GM21515 (cell line): ENCODE measurements around the gene TBC1D24.

Experiments used
- ATAC-seq: cut with Tn5 transposase; IDR thresholded peaks from one replicate; pipeline ENCODE4 v1.9.1; 2021; ENCODE audit not compliant: unreplicated experiment

TBC1D24 gene

DNA sequence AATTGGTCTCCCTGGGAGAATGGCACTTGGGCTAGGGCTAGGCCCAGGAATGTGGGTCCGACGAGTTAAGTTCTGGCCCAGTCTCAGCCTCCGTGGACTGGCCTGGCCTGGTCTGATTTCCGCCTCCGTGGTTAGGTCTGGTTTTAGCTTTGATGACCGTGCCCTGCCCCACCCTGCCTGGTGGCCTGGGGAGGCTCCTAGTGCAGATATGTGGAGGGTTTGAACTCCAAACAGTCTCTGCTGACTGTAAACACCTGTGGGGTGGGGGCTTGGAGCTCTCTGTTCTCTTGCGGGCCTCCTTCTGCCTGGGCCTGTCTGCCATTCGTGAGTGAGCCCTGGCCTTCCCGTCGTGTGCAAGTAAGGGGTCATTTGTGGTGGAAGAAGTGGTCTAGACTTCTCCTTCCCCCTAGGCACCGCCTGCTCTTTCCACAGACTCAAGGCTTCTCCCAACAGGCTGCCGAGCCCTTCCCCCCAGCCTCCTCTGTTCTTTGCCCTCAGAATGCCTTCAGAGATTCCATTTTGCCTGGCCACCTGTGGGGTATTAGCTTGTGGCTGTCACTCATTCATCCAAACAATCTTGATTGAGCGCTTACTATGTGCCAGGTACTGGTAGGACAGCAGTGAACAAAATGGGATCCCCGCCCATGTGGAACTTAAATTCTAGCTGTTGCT lies 40.4 kb downstream of the TBC1D24 start:
- no peak for ATAC-seq

DNA sequence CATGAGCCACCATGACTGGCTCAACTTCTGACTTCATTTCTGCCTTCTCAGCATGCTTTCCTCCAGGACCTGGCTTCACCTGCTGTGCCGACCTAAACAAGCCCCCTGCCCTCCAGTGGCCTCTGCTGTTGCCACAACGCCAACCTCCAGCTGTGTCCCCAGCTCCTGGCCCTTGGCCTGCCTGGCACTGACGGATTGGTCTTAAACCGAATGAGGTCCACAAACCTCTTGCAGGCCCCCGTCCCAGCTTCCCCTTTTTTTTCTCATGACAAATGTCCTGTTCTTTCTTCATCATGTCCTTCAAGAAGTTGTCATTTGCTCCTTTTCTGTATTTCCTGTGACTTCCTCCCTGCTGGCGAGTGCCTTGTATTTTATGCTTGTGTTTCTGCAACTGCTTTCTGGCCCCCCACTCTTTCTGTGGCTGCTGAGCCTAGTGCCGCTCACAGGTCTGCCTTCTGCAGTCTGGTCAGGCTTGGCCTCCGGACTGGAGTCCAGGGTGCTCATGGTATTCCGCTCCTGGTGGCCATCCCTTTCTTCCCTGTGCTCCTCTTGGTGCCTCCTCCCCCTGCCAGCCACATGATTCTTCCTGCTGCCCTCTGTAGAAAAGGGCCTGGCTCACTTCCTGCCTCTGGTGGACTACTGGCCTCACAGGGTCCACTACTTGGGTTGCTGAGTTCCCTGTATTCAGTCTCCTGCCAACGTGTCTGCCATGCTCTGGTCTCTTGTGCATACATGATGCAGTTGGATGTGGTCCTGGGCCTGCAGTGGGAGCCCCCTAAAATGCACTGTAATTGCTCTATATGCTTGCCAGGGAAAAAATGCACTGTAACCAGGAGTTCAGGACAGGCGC lies 41.7 kb downstream of the TBC1D24 start:
- ATAC-seq = no peak

DNA sequence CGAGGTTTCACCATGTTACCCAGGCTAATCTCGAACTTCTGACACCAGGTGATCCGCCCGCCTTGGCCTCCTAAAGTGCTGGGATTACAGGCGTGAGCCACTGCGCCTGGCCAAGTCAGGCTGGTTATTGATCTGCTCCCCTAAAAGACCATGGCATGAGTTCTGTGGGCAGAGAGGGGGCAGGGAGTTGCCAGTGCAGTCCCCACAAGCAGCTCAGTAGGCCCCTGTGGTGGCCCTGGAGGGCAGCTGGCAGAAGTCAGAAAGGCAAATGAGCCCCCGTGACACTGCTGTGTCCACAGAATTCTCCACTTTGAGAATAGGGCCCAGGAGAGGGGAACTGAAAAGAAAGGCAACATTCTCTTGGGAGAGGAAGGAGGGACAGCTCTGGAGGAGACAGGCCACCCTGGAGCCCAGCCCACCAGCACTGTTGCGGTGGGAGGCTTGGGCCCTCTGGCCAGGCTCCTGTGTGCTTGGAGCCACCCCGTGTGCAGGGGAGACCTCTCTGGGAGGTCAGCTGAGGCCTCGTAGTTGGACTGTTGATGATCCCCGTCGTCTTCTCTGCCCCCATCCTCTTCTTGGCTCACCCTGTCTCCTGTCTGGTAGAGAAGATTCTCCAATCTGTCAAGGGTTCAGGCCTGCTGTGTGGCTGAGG lies 43.2 kb downstream of the TBC1D24 start:
- ATAC-seq = no peak

DNA sequence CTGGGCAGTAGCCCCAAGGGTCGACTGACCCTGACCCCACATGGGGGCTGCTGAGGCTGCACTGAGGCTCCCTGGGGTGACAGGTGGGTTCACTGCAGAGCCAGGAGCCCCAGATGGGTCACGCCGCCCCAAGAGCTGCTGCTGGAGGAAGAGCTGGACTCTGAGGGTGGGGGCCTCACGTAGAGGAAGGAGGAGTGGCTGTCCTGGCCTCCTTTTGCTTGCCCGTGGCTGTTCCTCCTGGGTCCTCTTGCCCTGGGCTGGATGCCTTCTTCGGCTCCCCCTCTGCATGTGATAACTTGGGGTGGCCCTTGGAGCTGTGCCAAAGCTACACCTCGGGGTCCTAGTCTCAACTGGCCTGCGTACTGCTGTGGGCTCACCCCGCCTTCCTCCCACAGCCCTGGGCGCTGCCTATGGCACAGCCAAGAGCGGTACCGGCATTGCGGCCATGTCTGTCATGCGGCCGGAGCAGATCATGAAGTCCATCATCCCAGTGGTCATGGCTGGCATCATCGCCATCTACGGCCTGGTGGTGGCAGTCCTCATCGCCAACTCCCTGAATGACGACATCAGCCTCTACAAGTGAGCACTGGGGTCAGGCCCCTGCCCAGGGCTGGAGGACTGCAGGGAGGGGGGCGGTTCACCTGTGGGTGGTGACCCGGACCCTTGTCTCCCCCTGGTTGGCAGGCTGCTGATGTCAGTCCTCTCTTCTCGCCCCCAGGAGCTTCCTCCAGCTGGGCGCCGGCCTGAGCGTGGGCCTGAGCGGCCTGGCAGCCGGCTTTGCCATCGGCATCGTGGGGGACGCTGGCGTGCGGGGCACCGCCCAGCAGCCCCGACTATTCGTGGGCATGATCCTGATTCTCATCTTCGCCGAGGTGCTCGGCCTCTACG lies 44.1 kb downstream of the TBC1D24 start:
- ATAC-seq = no peak

DNA sequence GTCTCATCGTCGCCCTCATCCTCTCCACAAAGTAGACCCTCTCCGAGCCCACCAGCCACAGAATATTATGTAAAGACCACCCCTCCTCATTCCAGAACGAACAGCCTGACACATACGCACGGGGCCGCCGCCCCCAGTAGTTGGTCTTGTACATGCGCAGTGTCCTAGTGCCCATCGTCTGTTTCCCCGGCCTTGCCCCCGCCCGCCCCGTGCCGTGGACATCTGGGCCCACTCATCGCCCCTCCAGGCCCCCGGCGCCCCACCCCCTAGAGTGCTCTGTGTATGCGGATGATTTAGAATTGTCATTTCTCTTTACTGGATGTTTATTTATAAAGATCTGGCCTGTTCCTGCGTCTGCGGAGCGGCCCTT lies 44.8 kb downstream of the TBC1D24 start:
- ATAC-seq = no peak

- peak; percentile 38 for ATAC-seq
These were observed 45.3 kb downstream of the TBC1D24 start, which contains the start of gene AMDHD2 for GRCh38 chr16:2520097-2520783. TSS of gene AMDHD2 (plus strand) at chr16:2520371. CDS start at chr16:2520459, 88 bp downstream.

DNA sequence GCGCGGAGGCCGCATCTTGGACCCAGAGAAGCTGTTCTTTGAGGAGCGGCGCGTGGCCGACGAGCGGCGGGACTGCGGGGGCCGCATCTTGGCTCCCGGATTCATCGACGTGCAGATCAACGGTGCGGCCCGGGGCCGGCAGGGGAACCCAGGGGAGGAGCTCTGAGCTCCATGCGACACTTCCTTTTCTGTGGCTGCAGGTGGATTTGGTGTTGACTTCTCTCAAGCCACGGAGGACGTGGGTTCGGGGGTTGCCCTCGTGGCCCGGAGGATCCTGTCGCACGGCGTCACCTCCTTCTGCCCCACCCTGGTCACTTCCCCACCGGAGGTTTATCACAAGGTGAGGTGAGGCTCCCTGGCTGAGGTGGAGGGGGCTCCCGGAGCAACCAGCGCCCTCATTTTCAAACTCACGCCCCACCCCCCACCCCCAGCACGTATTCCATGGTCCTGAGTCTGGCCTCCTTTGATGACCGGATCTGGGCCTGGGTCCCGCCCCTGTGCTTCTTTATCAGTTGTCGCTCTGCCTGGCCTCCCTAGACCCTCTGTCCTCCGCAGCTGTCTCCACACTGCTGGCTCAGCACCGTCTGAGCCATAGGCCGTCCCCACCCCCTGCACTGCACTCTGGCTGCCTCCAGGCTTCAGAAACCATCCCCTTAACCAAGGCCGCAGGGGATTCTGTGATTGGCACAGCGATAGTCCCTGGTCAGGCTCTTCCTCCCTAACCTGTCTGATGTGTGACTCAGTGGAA lies 46.0 kb downstream of the TBC1D24 start:
- no peak for ATAC-seq

DNA sequence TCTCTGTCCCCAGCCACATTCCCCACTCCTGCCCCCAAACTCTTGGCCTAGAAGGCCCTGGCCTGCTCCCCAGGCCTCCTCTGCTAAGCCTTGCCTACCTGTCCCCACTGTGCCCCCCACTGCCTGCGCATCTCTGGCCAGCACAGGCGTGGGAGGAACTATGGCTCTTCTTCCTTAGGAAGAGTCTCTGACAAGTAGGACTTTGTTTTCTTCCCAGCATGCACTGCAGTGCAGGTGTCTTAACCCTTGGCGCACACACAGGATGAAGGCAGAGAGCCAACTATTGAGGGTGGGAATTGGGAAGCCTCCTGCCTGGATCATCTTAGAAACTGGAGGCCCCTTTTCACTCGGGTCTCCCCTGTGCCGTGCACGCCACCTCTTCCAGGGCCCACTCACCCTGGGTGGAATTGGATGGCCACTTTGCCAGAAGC lies 48.9 kb downstream of the TBC1D24 start:
- no peak for ATAC-seq

GRCh38 chr16:2524339-2524938 lies 49.5 kb downstream of the TBC1D24 start:
- no peak for ATAC-seq

DNA sequence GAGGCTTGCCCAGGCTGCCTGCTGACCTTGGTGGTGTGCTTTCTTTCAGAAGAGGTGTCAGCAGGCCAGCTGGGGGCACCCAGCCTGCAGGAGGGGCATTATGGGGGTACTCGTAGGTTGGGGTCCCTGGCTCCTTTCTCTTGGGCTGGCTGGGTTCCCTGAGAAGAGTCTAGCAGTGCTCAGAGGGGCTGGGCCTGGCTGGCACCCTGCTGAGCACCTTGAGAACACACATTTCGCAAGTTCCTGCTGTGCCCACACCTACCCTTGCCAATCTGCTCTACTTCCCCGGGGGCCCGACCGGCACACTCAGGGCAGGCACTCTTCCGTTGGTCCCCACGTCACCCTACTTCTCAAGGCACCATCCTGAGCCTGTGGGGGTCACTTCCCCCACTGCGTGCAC lies 51.2 kb downstream of the TBC1D24 start:
- ATAC-seq = no peak

GRCh38 chr16:2527071-2527783 lies 52.3 kb downstream of the TBC1D24 start:
- ATAC-seq = no peak

DNA sequence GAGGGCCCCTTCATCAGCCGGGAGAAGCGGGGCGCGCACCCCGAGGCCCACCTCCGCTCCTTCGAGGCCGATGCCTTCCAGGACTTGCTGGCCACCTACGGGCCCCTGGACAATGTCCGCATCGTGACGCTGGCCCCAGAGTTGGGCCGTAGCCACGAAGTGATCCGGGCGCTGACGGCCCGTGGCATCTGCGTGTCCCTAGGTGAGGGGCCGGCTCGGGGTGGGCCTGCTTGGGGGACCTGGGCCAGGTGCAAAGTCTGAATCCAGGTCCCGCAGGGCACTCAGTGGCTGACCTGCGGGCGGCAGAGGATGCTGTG lies 52.8 kb downstream of the TBC1D24 start:
- no peak for ATAC-seq

DNA sequence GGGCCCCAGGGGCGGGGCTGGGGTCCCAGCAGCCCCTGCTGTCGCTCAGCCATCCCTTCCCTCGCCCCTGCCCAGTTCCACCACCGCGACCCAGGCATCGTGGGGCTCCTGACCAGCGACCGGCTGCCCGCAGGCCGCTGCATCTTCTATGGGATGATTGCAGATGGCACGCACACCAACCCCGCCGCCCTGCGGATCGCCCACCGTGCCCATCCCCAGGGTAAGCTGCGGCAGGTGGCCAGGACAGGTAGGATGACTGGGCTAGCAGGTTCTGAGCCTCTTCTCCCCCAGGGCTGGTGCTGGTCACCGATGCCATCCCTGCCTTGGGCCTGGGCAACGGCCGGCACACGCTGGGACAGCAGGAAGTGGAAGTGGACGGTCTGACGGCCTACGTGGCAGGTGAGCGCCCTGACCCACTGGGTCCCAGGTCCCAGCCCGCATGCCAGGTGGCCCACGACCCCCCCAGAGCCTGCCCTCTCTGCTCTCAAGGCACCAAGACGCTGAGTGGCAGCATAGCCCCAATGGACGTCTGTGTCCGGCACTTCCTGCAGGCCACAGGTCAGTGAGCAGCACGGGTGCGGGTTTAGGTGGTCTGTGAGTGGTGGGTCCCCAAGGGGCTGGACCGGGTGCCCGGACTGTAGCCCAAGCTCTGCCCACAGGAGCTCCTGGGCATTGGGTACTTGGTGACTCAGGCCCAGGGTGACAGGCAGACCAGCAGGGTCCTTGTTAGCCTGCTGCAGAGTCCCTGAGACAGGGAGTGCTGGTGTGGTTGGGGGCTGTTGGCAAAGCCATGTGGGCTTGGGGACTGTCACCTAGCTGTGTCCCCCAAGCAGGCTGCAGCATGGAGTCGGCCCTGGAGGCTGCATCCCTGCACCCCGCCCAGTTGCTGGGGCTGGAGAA lies 53.5 kb downstream of the TBC1D24 start:
- ATAC-seq = no peak

- no peak for ATAC-seq
These were observed 54.4 kb downstream of the TBC1D24 start for GRCh38 chr16:2529061-2529931.

GRCh38 chr16:2529961-2530628 lies 55.2 kb downstream of the TBC1D24 start:
- no peak for ATAC-seq

GRCh38 chr16:2530629-2531318 lies 55.8 kb downstream of the TBC1D24 start:
- ATAC-seq = no peak
